Effector memory CD8-positive, alpha-beta T cell (primary cell): ENCODE results near the gene MAP3K2.

Experiments
- ATAC-seq: fragments of 150-1000 bp; cut with Tn5 transposase; replicated peaks from 2 replicates; pipeline ENCODE4 v1.10.0; 2021; ENCODE audit warnings: mild to moderate bottlenecking, moderate library complexity
- DNase-seq, 3 experiments: peaks; one replicate each; pipeline ENCODE4 v3.0.0; 2021
- H3K27ac Mint-ChIP-seq, 2 donors: one replicate each; pipeline ENCODE4 v1.8.0; 2022; ENCODE audit warnings: mild to moderate bottlenecking in 2 of 2, mixed read lengths in 2 of 2, moderate library complexity in 2 of 2
- H3K27me3 Mint-ChIP-seq, 2 donors: one replicate each; pipeline ENCODE4 v1.8.0; 2022; ENCODE audit warnings: mixed read lengths in 2 of 2
- H3K36me3 Mint-ChIP-seq: one replicate; pipeline ENCODE4 v1.8.0; 2022; ENCODE audit warnings: mild to moderate bottlenecking, moderate library complexity, mixed read lengths; ENCODE audit not compliant: insufficient read depth
- H3K4me1 Mint-ChIP-seq, 2 donors: one replicate each; pipeline ENCODE4 v1.8.0; 2022; ENCODE audit warnings: low read depth in 2 of 2, mixed read lengths in 2 of 2
- H3K4me3 Mint-ChIP-seq, 2 donors: one replicate each; pipeline ENCODE4 v1.8.0; 2022; ENCODE audit warnings: mild to moderate bottlenecking in 2 of 2, mixed read lengths in 2 of 2, moderate library complexity in 2 of 2
- H3K9me3 Mint-ChIP-seq, 2 donors: one replicate each; pipeline ENCODE4 v1.8.0; 2022; ENCODE audit warnings: mixed read lengths in 2 of 2

Gene MAP3K2

GRCh38 chr2:127280693-127281092, 107.1 kb downstream of the MAP3K2 start:
- Mint-ChIP-seq H3K36me3 (peaks cover 68% of the 10 kb centered on the region), H3K27me3 (no peaks in the 10 kb centered on the region), H3K4me3 (no peak overlapping the region), H3K9me3 (no peaks in the 10 kb centered on the region), H3K27ac (no peak overlapping the region), H3K4me1 (peaks cover 21 to 32% of the 10 kb centered on the region in 2 donors)
- ATAC-seq (no peak), DNase-seq (no peak)

- H3K27ac Mint-ChIP-seq, result no peak overlapping the region
These were observed 108.0 kb downstream of the MAP3K2 start for GRCh38 chr2:127279781-127280180.

GRCh38 chr2:127278959-127279358, 108.8 kb downstream of the MAP3K2 start:
- DNase-seq (no peak), ATAC-seq (no peak)
- Mint-ChIP-seq H3K36me3 (peaks cover 59% of the 10 kb centered on the region), H3K27ac (peak overlapping the region in 1 of 2 donors; percentile 48), H3K27me3 (no peaks in the 10 kb centered on the region), H3K4me1 (peaks cover 18 to 26% of the 10 kb centered on the region in 2 donors), H3K4me3 (no peak overlapping the region), H3K9me3 (no peaks in the 10 kb centered on the region)

More at GRCh38 chr2:127279781-127280180, 108.0 kb downstream of the MAP3K2 start:
- H3K36me3 Mint-ChIP-seq, result peaks cover 60% of the 10 kb centered on the region
- ATAC-seq (no peak), DNase-seq (no peak)
- peaks cover 21 to 34% of the 10 kb centered on the region in 2 donors for H3K4me1 Mint-ChIP-seq
- H3K4me3 Mint-ChIP-seq, result no peak overlapping the region
- no peaks in the 10 kb centered on the region for H3K9me3 Mint-ChIP-seq
- H3K27me3 Mint-ChIP-seq, result no peaks in the 10 kb centered on the region

- Mint-ChIP-seq H3K27ac (no peak overlapping the region), H3K9me3 (no peaks in the 10 kb centered on the region), H3K4me1 (peaks cover 5 to 9% of the 10 kb centered on the region in 2 donors), H3K27me3 (no peaks in the 10 kb centered on the region), H3K36me3 (peaks cover 69% of the 10 kb centered on the region), H3K4me3 (no peak overlapping the region)
- ATAC-seq, result no peak
- DNase-seq, result no peak
These were observed 110.7 kb downstream of the MAP3K2 start for GRCh38 chr2:127277028-127277427.

- H3K27me3 Mint-ChIP-seq, result no peaks in the 10 kb centered on the region
- ATAC-seq (no peak), DNase-seq (no peak)
- no peak overlapping the region for H3K4me3 Mint-ChIP-seq
- H3K4me1 Mint-ChIP-seq, result peaks cover 0 to 4% of the 10 kb centered on the region in 2 donors
- H3K9me3 Mint-ChIP-seq, result no peaks in the 10 kb centered on the region
- peaks cover 71% of the 10 kb centered on the region for H3K36me3 Mint-ChIP-seq
- peak overlapping the region in 1 of 2 donors; percentile 8 for H3K27ac Mint-ChIP-seq
These were observed 112.0 kb downstream of the MAP3K2 start for GRCh38 chr2:127275789-127276188.

GRCh38 chr2:127275356-127275755, 112.4 kb downstream of the MAP3K2 start:
- no peak overlapping the region for H3K4me3 Mint-ChIP-seq
- ATAC-seq, result no peak

GRCh38 chr2:127270663-127271062, 117.1 kb downstream of the MAP3K2 start:
- ATAC-seq, result no peak
- peaks cover 0 to 3% of the 10 kb centered on the region in 2 donors for H3K4me1 Mint-ChIP-seq

More at GRCh38 chr2:127275356-127275755, 112.4 kb downstream of the MAP3K2 start:
- Mint-ChIP-seq H3K9me3 (no peaks in the 10 kb centered on the region), H3K36me3 (peaks cover 75% of the 10 kb centered on the region), H3K4me1 (peaks cover 0 to 4% of the 10 kb centered on the region in 2 donors), H3K27ac (peak overlapping the region; percentile 8 to 23), H3K27me3 (no peaks in the 10 kb centered on the region)
- no peak for DNase-seq

GRCh38 chr2:127261804-127262406, 125.9 kb downstream of the MAP3K2 start:
- Mint-ChIP-seq H3K9me3 (no peaks in the 10 kb centered on the region), H3K4me3 (no peak overlapping the region), H3K4me1 (no peaks in the 10 kb centered on the region), H3K27me3 (no peaks in the 10 kb centered on the region), H3K36me3 (peaks cover 70% of the 10 kb centered on the region), H3K27ac (no peak overlapping the region)
- ATAC-seq, result no peak
- DNase-seq, result no peak

More at GRCh38 chr2:127270663-127271062, 117.1 kb downstream of the MAP3K2 start:
- Mint-ChIP-seq H3K36me3 (peaks cover 88% of the 10 kb centered on the region), H3K4me3 (no peak overlapping the region), H3K27me3 (no peaks in the 10 kb centered on the region), H3K27ac (peak overlapping the region; percentile 4 to 55), H3K9me3 (no peaks in the 10 kb centered on the region)
- no peak for DNase-seq

GRCh38 chr2:127259355-127259754, 128.4 kb downstream of the MAP3K2 start:
- Mint-ChIP-seq H3K4me1 (no peaks in the 10 kb centered on the region), H3K27ac (peak overlapping the region; percentile 64 to 68)

GRCh38 chr2:127256866-127257265, 130.9 kb downstream of the MAP3K2 start:
- ATAC-seq, result no peak
- Mint-ChIP-seq H3K36me3 (peaks cover 55% of the 10 kb centered on the region), H3K27ac (peak overlapping the region in 1 of 2 donors; percentile 53), H3K27me3 (no peaks in the 10 kb centered on the region), H3K9me3 (no peaks in the 10 kb centered on the region), H3K4me1 (no peaks in the 10 kb centered on the region), H3K4me3 (no peak overlapping the region)
- DNase-seq, result no peak

More at GRCh38 chr2:127259355-127259754, 128.4 kb downstream of the MAP3K2 start:
- Mint-ChIP-seq H3K9me3 (no peaks in the 10 kb centered on the region), H3K27me3 (no peaks in the 10 kb centered on the region), H3K4me3 (no peak overlapping the region), H3K36me3 (peaks cover 63% of the 10 kb centered on the region)
- ATAC-seq (no peak), DNase-seq (no peak)

- Mint-ChIP-seq H3K4me1 (no peaks in the 10 kb centered on the region), H3K27ac (no peak overlapping the region), H3K27me3 (no peaks in the 10 kb centered on the region), H3K36me3 (peaks cover 56% of the 10 kb centered on the region), H3K4me3 (no peak overlapping the region), H3K9me3 (no peaks in the 10 kb centered on the region)
- DNase-seq, result no peak
- ATAC-seq, result no peak
These were observed 131.4 kb downstream of the MAP3K2 start for GRCh38 chr2:127256381-127256780.

- ATAC-seq (no peak), DNase-seq (no peak)
- Mint-ChIP-seq H3K27me3 (no peaks in the 10 kb centered on the region), H3K4me3 (no peak overlapping the region), H3K4me1 (no peaks in the 10 kb centered on the region), H3K27ac (no peak overlapping the region), H3K36me3 (peaks cover 49% of the 10 kb centered on the region), H3K9me3 (no peaks in the 10 kb centered on the region)
These were observed 132.1 kb downstream of the MAP3K2 start for GRCh38 chr2:127255721-127256120.

- ATAC-seq (no peak), DNase-seq (no peak)
- H3K4me1 Mint-ChIP-seq, result no peaks in the 10 kb centered on the region
- H3K27me3 Mint-ChIP-seq, result no peaks in the 10 kb centered on the region
- H3K36me3 Mint-ChIP-seq, result peaks cover 46% of the 10 kb centered on the region
- H3K27ac Mint-ChIP-seq, result no peak overlapping the region
- H3K9me3 Mint-ChIP-seq, result no peaks in the 10 kb centered on the region
- H3K4me3 Mint-ChIP-seq, result no peak overlapping the region
These were observed 132.6 kb downstream of the MAP3K2 start for GRCh38 chr2:127255146-127255545.

- ATAC-seq, result no peak
- DNase-seq, result no peak
- H3K4me1 Mint-ChIP-seq, result no peaks in the 10 kb centered on the region
- H3K4me3 Mint-ChIP-seq, result no peak overlapping the region
- no peaks in the 10 kb centered on the region for H3K9me3 Mint-ChIP-seq
- peaks cover 42% of the 10 kb centered on the region for H3K36me3 Mint-ChIP-seq
- H3K27ac Mint-ChIP-seq, result no peak overlapping the region
- H3K27me3 Mint-ChIP-seq, result no peaks in the 10 kb centered on the region
These were observed 133.3 kb downstream of the MAP3K2 start for GRCh38 chr2:127254386-127254981.
